GM18507 (cell line): ENCODE data around the gene INPP5D.
"Not testable (repeated sequence)": the region's sequence is repeated elsewhere in the genome, so short reads cannot be mapped to it uniquely, and the experiment has no call there.

Source experiments
- DNase-seq: peaks from one replicate; pipeline ENCODE4 v3.0.0; 2011; ENCODE audit warnings: low read depth; ENCODE audit not compliant: insufficient read length; ENCODE audit errors: extremely low spot score
- FAIRE-seq: peaks from 2 replicates; lab custom pipeline; 2011; peaks lifted over from hg19 to GRCh38; lab: Jason Lieb, UNC

Gene INPP5D

DNA sequence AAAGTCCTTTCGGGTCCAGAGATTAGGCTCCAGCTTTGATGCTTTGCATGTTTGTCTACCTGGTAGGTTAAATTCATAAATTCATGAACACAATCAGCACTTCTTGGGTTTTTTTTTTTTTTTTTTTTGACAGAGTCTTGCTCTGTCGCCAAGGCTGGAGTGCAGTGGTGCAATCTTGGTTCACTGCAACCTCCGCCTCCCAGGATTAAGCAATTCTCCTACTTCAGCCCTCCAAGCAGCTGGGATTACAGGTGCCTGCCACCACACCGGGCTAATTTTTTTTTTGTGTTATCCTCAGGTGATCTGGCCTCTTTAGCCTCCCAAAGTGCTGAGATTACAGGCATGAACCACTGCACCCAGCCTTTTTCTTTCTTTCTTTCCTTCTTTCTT is 5.1 kb downstream of the INPP5D start:
- not testable (repeated sequence) for FAIRE-seq, DNase-seq

DNA sequence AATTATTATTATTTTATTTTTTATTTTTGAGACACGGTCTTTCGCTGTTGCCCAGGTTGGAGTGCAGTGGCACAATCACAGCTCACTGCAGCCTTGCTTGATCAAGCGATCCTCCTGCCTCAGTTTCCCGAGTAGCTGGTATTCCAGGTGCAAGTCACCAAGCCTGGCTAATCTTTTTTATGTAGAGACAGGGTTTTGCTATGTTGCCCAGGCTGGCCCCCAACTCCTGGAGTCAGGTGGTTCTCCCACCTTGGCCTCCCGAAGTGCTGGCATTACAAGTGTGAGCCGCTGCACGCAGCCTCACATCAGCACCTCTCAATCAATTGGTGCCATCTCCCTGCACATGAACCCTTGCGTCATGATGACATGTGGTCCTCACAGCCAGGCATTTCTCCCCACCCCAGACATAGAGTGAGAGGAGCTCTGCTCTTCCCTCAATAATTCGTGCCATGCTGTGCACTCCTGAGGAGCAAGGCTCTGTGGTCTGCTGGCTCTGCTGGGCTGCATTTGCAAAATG is 5.9 kb downstream of the INPP5D start:
- DNase-seq: no peak
- no peak for FAIRE-seq

- DNase-seq: no peak
- peak; percentile 50 for FAIRE-seq
Measured at GRCh38 chr2:233068762-233069418, 8.7 kb downstream of the INPP5D start.

DNA sequence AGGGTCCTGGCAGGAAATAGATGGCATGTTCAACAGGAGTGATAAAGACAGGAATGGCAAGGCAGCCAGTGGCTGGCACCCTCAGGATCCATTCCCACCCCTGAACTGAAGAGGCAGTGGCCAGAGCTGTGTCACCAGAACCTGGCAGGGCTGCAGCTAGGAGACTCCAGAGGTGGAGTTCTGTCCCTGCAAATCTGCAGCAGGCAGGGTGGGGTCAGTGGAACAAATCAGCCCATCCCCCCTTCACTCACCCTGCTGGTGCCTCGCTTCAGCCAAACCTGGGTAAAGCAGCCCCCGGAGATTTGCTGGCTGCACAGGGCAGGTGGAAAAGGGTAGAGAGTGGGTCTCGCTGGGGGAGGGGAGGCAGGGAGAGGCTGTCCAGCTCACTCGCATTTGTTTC is 12.7 kb downstream of the INPP5D start:
- DNase-seq (no peak), FAIRE-seq (no peak)

- FAIRE-seq (peak; percentile 45), DNase-seq (no peak)
Measured at GRCh38 chr2:233074106-233074505, 14.0 kb downstream of the INPP5D start.

DNA sequence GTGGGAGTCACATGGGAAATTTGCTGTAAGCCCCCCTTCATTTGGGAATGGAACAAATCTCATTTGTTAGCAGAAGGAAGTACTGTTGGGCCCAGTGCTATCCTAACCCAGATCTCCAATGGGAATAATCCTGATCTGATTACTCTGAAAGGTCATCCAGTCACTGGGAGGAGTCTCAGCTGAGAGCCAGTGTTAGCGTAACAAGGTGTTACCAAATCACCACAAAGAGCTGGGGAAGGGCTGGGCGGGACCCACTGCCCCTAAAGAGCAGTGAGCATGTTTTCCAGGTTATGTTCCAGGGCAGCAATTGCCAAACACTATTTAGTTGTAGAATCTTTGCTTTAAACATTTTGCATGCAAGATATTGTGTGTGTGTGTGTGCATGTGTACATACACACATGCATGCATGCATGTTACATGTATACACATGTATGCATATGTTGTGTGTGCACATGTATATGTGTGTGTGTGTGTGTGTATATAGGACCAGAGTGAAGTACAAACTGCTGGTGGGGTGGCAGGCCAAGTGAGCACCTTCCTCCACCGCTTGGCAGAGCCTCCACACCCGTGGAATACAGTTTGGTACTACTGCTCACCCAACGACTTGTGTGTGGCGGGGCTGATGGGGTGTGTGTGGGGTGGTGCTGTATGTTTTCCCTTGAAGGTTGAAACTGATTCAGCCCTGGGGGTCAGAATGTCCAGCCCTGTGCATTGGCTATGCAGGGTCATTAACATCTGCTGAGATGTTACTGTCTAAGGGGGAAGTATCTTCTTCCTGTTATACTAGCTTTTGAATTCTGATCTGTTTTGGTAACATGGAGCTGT is 15.2 kb downstream of the INPP5D start:
- FAIRE-seq: no peak
- DNase-seq: no peak

- FAIRE-seq: peak; percentile 98
Measured at GRCh38 chr2:233075966-233076339, 15.8 kb downstream of the INPP5D start.

DNA sequence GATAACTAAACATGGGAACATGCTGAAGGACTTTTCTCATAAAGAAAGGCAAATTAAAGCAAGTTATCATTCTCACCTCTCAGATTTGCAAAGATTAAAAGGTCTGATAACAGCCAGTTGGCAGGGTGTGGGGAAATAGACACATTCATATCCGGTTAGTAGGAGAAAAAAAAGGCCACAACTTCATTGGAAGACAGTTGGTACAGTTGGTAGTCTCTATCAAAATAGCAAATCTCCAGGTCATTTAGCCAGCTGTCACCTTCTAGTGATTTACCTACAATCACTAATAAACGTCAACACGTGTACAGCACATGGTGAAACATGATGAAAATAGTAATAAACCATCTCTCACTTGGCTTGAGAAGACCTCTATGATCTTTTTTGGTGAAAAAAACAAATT is 16.6 kb downstream of the INPP5D start:
- peak; percentile 38 for FAIRE-seq
- no peak for DNase-seq

More at GRCh38 chr2:233075966-233076339, 15.8 kb downstream of the INPP5D start:
- DNase-seq: no peak

- FAIRE-seq (peak; percentile 100), DNase-seq (no peak)
Measured at GRCh38 chr2:233079473-233079877, 19.3 kb downstream of the INPP5D start.

DNA sequence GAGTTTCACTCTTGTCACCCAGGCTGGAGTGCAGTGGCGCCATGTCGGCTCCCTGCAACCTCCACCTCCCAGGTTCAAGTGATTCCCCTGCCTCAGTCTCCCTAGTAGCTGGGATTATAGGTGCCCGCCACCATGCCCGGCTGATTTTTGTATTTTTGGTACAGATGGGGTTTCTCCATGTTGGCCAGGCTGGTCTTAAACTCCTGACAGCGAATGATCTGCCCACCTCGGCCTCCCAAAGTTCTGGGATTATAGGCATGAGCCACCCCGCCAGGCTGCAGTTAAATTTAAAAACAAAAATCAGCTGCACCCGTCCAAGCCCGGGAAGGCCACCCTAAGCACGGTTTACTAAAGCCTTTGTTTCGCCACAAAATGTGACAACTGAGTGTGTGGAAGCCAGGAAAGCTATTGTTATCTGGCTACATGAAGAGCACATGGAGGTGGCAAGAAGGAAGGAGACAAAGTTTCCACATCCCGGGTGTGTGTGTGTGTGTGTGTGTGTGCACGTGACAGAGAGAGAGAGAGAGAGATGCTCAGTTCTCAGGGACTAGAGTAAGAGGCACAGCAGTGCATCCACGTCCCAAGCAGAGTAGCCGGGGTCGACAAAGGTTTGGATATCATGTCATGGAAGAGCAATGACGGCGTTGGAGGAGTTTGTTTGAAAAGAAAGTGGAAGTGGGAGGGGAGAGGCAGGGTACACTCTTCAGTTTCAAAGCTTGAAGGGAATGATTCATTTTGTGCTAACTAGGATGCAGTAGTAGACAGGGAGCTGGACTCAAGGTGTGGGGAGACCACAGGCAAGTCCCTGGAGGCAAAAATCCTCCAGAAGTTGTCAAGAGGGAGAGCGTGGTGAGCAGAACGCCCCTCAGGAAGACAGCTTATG is 20.1 kb downstream of the INPP5D start:
- DNase-seq (no peak), FAIRE-seq (peak; percentile 88)

DNA sequence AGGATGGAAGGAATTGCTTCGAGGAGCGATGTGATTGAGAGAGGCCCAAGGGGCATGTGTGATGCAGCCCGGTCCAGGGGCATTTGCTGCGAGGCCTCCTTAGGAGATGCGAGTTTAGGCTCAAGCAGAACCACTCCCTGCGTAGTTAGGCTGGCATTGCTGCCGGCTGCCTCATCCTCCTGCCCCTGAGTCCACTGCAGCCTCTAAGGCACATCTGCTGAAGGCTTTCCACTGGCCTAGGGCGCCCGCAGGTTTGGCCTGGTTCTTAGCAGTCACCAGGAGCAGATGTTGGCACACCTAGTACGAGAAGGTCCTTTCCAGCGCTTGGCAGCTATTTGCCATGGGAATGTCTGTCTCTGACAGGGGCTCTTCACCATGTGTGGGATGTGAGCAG is 20.7 kb downstream of the INPP5D start:
- DNase-seq: no peak
- FAIRE-seq: no peak

- FAIRE-seq (peak; percentile 88), DNase-seq (no peak)
Measured at GRCh38 chr2:233081232-233081730, 21.1 kb downstream of the INPP5D start.

DNA sequence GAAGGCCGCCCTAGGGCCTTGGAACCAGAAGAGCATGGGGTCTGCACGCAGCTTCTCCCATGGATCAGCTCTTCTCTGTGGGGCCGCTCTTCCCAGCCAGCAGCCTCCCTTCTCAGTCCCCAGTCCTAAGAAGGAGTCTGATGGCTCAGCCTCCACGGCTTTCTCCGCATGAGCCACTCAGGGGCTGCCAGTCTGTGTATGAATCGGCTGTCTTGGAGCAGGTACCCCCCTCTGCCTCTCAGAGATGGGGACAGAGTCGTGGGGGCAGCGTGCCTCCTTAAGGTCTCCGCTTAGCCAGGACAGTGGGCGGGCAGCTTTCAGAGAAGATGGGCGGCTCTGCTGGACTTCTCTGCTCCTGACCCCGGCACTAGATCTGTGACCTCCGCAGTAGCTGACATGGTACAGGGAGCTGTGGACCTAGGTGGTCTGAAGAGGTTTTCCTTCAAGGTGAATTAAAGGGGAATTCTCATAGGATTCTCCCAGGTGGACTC is 21.6 kb downstream of the INPP5D start:
- DNase-seq (no peak), FAIRE-seq (no peak)

DNA sequence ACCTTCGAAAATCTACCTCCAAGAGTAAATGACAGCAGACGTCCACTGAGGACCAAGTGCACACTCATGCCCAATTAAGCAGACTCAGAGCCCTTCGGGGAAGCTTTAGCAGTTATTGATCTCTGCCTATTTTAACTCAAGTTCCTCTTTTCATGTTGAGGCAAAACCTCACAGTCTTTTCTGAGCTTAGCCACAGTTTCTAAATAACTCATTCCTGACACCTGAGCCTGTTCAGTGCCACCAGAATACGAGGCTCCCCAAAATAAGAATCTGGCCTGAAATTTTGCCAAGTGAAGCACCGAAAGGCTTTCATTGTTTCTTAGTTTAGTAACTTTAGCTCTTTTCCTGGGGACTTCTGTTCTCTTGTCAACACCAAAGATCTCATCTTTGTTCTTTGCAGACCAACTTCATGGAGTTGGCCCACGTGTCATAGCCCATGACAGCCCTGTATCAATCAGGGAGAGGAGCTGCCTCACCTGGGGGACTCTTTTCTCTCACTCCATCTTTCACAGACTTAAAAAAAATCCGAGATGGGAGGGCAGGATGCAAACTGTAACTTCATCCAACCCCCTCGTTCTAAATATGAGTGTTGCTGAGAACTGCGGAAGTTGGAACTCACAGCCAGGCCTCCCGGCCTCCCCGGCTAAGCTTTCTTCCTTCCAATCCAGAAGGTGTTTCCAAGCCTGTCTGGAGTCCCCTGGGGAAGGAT is 22.2 kb downstream of the INPP5D start:
- no peak for DNase-seq
- peak; percentile 99 for FAIRE-seq

DNA sequence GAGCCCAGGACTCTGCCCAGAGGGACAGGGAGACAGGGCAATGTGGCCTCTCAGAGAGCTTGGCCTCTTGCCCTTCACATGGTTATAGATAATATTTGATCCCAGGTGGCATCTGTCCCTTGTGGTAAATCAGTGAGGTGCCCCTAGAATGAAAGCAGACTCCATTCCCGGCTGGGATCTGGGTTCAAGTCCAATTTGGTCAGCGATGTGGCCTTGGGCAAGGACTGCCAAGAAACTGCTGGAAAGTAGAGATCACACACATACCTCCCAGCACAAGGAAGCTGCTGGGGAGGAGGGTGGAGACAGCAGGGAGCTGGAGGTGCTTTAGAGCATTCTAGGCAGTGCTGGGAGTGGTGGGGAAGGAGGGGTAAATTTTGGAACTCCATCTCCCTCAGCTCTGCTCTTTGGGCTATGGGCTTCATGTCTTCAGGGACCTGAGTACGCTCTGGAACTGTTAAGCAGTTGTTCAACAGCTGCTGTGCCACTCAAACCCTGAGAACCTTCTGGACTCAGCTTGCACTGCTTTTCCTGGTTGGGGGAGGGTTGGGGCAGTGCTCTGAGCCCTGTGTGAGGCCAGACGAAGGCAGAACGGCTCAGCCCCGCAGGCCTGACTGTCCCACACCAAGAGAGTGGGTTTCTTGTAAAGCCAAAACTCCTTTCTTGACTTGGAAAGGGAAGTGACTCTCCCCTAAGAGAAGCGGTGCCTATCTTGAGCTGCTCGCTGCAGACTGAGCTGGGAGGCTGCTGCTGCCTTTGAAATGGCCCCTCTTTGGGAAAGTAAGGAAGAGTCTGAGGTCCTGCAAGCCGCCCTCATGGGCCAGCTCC is 23.0 kb downstream of the INPP5D start:
- FAIRE-seq (no peak), DNase-seq (no peak)

DNA sequence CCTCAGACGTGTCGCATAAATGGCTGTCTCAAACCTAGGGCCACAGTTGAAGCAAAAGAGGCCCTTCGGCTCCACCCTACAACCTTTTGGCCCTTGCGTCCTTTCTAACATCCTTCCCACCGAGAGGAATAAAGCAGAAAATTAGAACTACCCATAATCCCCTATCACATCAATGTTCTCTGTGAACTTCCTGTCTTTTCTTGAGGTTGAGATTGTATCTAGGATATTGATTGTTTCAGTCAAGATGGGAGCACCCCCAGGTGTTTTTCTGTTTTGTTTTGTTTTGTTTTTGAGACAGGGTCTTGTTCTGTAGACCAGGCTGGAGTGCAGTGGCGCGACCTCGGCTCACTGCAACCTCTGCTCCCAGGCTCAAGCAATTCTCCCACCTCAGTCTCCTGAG is 23.6 kb downstream of the INPP5D start:
- FAIRE-seq: no peak

DNA sequence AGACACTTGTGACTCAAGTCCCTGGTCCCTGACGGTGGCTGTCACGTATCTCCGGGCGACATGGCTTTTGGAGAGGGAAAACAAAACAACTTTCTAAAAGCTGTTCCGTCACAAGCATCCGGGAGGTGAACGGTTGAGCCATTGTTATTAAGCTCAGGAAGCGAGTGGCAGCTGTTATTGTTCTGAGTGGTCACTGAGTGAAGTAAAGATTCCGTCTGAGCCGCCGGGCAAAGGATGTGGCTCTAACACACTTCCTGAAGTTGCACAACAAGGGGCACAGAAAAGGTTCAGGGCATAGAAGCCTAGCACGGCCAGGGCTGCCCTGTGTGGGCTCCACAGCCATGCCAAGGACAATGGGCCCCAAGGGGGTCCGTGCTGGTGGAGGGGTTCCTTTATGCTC is 24.3 kb downstream of the INPP5D start:
- DNase-seq (no peak), FAIRE-seq (peak; percentile 97)

More for the DNA sequence above, 23.6 kb downstream of the INPP5D start:
- no peak for DNase-seq
